Glutamatergic neuron (in vitro differentiated cells): ENCODE measurements around the gene GNAZ. TPM values are rescaled to one million over a fixed set of nuclear protein-coding genes. Genes with fewer than 3 reads are reported as not detected.
"Not testable (repeated sequence)": the region's sequence is repeated elsewhere in the genome, so short reads cannot be mapped to it uniquely, and the experiment has no call there.

Experiments
- DNase-seq: peaks from one replicate; pipeline ENCODE4 v3.0.0; 2022
- H3K27ac Mint-ChIP-seq: one replicate; pipeline ENCODE4 v1.8.0; 2020; ENCODE audit warnings: mild to moderate bottlenecking, mixed read lengths, inconsistent platforms; ENCODE audit not compliant: unreplicated experiment
- H3K27me3 Mint-ChIP-seq: one replicate; pipeline ENCODE4 v1.8.0; 2020; ENCODE audit warnings: mild to moderate bottlenecking, moderate library complexity, mixed read lengths, inconsistent platforms; ENCODE audit not compliant: unreplicated experiment
- H3K36me3 Mint-ChIP-seq: one replicate; pipeline ENCODE4 v1.8.0; 2020; ENCODE audit warnings: mild to moderate bottlenecking, mixed read lengths, inconsistent platforms; ENCODE audit not compliant: unreplicated experiment
- H3K4me1 Mint-ChIP-seq: one replicate; pipeline ENCODE4 v1.8.0; 2020; ENCODE audit warnings: mild to moderate bottlenecking, low read depth, mixed read lengths, inconsistent platforms; ENCODE audit not compliant: unreplicated experiment
- H3K4me3 Mint-ChIP-seq: one replicate; pipeline ENCODE4 v1.8.0; 2020; ENCODE audit warnings: mild to moderate bottlenecking, mixed read lengths, inconsistent platforms; ENCODE audit not compliant: unreplicated experiment
- H3K9me3 Mint-ChIP-seq: one replicate; pipeline ENCODE4 v1.8.0; 2020; ENCODE audit warnings: mild to moderate bottlenecking, moderate library complexity, mixed read lengths, inconsistent platforms; ENCODE audit not compliant: unreplicated experiment
- long read RNA-seq: library from polyadenylated mRNA; unstranded; transcript quantifications from one replicate; pipeline ENCODE4 v2.0.0, GENCODE V29; 2020; ENCODE audit not compliant: unreplicated experiment
- total RNA-seq: library from RNA; stranded (reverse); fragmentation: NEBNext Ultra II Directional; extraction: Animal tissue kit (Norgen Biotek cat#: 25700); gene quantifications from one replicate; pipeline ENCODE4 v1.2.1, GENCODE V29; 2021; ENCODE audit not compliant: unreplicated experiment
- TF ChIP-seq, protein P1 (sequence below): fragments of 200-600 bp; sonication (generic); IDR thresholded peaks from one replicate; pipeline ENCODE4 v1.5.0; 2021; ENCODE audit not compliant: partially characterized antibody, unreplicated experiment

Gene GNAZ
- 82.5 TPM for total RNA-seq
- long read RNA-seq, partial matches to known transcripts, result 3 of 13 reads
- long read RNA-seq, other reads (novel, unspliced or antisense), result 8 of 13 reads

DNA sequence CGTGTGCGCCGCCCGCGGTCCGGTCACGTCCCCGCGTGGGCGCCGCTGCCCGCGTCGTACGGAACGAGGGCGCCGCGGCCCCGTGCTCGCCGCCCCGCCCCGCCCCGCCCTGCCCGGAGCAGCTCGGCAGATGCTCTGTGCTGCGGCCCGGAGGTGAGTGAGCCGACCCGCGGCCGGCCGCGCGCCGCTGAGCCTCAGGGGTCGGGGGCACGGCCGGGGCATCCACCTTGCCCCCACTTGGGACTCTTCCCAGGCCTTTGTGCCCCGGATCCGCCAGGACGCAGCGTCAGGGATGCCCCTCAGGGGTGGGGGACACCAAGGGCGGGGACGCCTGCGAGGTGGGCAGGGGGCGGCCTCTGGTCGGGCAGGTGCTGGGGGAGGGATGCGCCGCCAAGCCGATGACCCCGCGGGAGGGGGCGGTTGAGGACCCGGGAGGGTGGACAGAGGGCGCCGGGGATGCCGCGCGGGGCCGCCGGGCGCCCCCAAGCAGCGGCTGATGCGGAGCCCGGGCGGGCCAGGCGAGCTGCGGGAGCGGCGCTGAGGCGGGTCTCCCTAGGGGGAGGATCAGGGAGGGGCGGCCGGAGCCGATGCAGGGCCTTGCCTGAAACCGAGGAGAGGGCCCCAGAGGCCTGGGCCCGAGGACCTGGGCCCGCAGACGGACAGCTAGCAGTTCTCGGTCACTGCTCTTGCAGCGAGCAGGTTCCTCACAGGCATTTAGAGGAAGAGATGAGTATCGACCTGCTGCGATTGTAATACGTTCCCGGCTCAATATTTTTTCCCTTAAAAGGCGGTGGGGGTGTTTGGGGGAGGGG, at the start of gene GNAZ:
TSS of gene GNAZ (plus strand) at position 102 of the 812 bp plus-strand sequence. CDS start 25,177 bp downstream, outside the sequence.
- peak; percentile 85 for DNase-seq
- peaks cover 23% of the 10 kb centered on the region for H3K9me3 Mint-ChIP-seq
- peak within 1 kb of the TSS; percentile 96 for H3K27ac Mint-ChIP-seq
- peaks cover 45% of the 10 kb centered on the region for H3K4me1 Mint-ChIP-seq
- TF ChIP-seq, protein P1, sequence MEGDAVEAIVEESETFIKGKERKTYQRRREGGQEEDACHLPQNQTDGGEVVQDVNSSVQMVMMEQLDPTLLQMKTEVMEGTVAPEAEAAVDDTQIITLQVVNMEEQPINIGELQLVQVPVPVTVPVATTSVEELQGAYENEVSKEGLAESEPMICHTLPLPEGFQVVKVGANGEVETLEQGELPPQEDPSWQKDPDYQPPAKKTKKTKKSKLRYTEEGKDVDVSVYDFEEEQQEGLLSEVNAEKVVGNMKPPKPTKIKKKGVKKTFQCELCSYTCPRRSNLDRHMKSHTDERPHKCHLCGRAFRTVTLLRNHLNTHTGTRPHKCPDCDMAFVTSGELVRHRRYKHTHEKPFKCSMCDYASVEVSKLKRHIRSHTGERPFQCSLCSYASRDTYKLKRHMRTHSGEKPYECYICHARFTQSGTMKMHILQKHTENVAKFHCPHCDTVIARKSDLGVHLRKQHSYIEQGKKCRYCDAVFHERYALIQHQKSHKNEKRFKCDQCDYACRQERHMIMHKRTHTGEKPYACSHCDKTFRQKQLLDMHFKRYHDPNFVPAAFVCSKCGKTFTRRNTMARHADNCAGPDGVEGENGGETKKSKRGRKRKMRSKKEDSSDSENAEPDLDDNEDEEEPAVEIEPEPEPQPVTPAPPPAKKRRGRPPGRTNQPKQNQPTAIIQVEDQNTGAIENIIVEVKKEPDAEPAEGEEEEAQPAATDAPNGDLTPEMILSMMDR, result no peak
- H3K4me3 Mint-ChIP-seq, result peak within 1 kb of the TSS; percentile 97
- H3K36me3 Mint-ChIP-seq, result peaks cover 4% of the 10 kb centered on the region
- H3K27me3 Mint-ChIP-seq, result peaks cover 22% of the 10 kb centered on the region

- Mint-ChIP-seq H3K27ac (no peak overlapping the region), H3K4me3 (no peak overlapping the region), H3K36me3 (peaks cover 6% of the 10 kb centered on the region), H3K4me1 (no peaks in the 10 kb centered on the region), H3K9me3 (peaks cover 2% of the 10 kb centered on the region), H3K27me3 (peaks cover 4% of the 10 kb centered on the region)
- TF ChIP-seq, protein P1, result no peak
- DNase-seq, result no peak
Observed at GRCh38 chr22:23020659-23021293, 49.5 kb upstream of the GNAZ start.

DNA sequence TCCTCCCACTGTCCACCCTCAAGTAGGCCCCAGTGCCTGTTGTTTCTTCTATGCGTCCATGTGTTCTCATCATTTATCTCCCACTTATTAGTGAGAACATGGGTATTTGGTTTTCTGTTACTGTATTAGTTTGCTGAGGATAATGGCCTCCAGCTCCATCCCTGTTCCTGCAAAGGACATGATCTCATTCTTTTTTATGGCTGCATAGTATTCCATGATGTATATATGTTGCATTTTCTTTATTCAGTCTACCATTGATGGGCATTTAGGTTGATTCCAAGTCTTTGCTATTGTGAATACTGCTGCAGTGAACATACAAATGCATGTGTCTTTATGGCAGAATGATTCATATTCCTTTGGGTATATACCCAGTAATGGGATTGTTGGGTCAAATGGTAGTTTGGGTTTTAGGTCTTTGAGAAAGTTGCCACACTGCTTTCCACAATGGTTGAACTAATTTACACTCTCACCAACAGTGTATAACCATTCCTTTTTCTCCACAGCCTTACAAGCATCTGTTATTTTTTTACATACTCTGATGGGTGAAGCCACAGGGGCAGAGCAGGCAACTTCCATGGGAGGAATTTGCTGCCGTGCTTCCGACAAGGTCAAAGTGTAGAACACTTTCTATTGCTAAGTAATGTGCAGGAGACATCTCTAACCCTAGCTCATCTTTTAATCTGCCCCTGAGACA, 48.5 kb upstream of the GNAZ start:
- H3K4me1 Mint-ChIP-seq, H3K9me3 Mint-ChIP-seq, H3K27me3 Mint-ChIP-seq, DNase-seq, H3K4me3 Mint-ChIP-seq, H3K27ac Mint-ChIP-seq, H3K36me3 Mint-ChIP-seq: not testable (repeated sequence)

DNA sequence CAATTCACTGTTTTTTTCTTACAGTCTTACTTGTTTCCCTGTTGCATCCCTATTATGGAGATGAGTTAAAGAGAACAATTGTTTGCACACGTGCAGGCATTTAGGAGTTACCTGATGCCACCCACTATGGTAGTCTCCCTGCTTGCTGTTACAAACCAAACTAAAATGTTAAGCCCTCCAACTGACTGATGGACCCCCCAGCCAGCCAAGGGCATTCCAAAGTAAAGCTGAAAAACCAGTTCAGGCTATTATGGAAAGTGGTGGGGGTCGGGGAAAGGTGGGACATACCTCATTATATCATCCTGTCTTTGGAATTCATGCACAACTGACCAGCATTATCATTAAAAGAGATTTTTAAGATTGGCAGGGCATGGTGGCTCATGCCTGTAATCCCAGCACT, 47.0 kb upstream of the GNAZ start:
- H3K27me3 Mint-ChIP-seq, result no peaks in the 10 kb centered on the region
- no peaks in the 10 kb centered on the region for H3K36me3 Mint-ChIP-seq
- TF ChIP-seq, protein P1, result no peak
- no peak for DNase-seq
- H3K9me3 Mint-ChIP-seq, result no peaks in the 10 kb centered on the region
- H3K27ac Mint-ChIP-seq, result no peak overlapping the region
- H3K4me1 Mint-ChIP-seq, result no peaks in the 10 kb centered on the region
- no peak overlapping the region for H3K4me3 Mint-ChIP-seq

GRCh38 chr22:23026777-23027176, 43.5 kb upstream of the GNAZ start:
- no peaks in the 10 kb centered on the region for H3K9me3 Mint-ChIP-seq
- H3K4me1 Mint-ChIP-seq, result peaks cover 8% of the 10 kb centered on the region
- no peaks in the 10 kb centered on the region for H3K27me3 Mint-ChIP-seq
- H3K36me3 Mint-ChIP-seq, result no peaks in the 10 kb centered on the region
- H3K4me3 Mint-ChIP-seq, result no peak overlapping the region
- DNase-seq, result no peak
- TF ChIP-seq, protein P1, result no peak
- no peak overlapping the region for H3K27ac Mint-ChIP-seq

DNA sequence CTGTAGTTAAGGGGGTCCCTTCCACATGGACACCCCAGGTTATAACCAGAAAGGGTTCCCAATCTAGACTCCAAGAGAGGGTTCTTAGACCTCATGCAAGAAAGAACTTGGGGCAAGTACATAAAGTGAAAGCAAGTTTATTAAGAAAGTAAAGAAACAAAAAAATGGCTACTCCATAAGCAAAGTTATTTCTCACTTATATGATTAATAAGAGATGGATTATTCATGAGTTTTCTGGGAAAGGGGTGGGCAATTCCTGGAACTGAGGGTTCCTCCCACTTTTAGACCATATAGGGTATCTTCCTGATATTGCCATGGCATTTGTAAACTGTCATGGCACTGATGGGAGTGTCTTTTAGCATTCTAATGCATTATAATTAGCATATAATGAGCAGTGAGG, 42.5 kb upstream of the GNAZ start:
- not testable (repeated sequence) for H3K36me3 Mint-ChIP-seq, H3K27me3 Mint-ChIP-seq, H3K9me3 Mint-ChIP-seq, H3K4me1 Mint-ChIP-seq, H3K27ac Mint-ChIP-seq, DNase-seq, H3K4me3 Mint-ChIP-seq
